Measurements from ENCODE around the gene UCP2. TPM values are rescaled to one million over a fixed set of nuclear protein-coding genes. Genes with fewer than 3 reads are reported as not detected.

Gene UCP2
- total and polyA plus RNA-seq, 2 donors (not counting 3 experiments of a cell fraction or from before 2014, with no cell fraction given) = 16.5 to 24.0 TPM

- DNase-seq (ENCODE audit: low read depth, low spot score) (no peak), FAIRE-seq (no peak)
- Histone ChIP-seq H3K9me1 (replicated peaks; ENCODE audit: control insufficient read depth, extremely low read depth, insufficient read depth, low read length) (no peaks in the 10 kb centered on the region), H3K79me2 (ENCODE audit: control insufficient read depth, insufficient read depth, low read length) (no peaks in the 10 kb centered on the region), H4K20me1 (replicated peaks; ENCODE audit: control insufficient read depth, extremely low read depth, insufficient read depth, low read length) (no peaks in the 10 kb centered on the region), H3K27me3 (ENCODE audit: control insufficient read depth in 2 of 2, insufficient read depth in 2 of 2, low read length in 2 of 2) (no peaks in the 10 kb centered on the region), H3K9ac (replicated peaks; ENCODE audit: extremely low read depth, insufficient read depth, low read length) (no peak overlapping the region), H3K4me2 (ENCODE audit: insufficient read depth, low read length) (no peak overlapping the region), H3K4me1 (ENCODE audit: control insufficient read depth, extremely low read depth, insufficient read depth, low read length) (no peaks in the 10 kb centered on the region), H3K4me3 (replicated peaks in 1 of 3; ENCODE audit: insufficient read depth in 1 of 3, low read depth in 1 of 3, low read length in 3 of 3) (no peak overlapping the region), H3K27ac (ENCODE audit: insufficient read depth, low read depth, low read length) (no peak overlapping the region), H2AFZ (ENCODE audit: low read depth, low read length) (no peak overlapping the region), H3K9me3 (replicated peaks; ENCODE audit: control insufficient read depth, insufficient read depth, low read length) (no peaks in the 10 kb centered on the region), H3K36me3 (ENCODE audit: control insufficient read depth in 2 of 2, extremely low read depth in 1 of 2, insufficient read depth in 2 of 2, low read length in 2 of 2) (peaks cover 0 to under 1% of the 10 kb centered on the region in 2 experiments)
- intact Hi-C loops (cut with micrococcal nuclease) (no loop called here), dilution Hi-C loops (cut with MboI; ENCODE audit: extremely low pct_ligation_motif_present, low sequenced_read_pairs) (no loop called here)
- BruUV-seq (replicated peaks) = no TSS peak
- ChIA-PET POLR2A (no interaction called here), CTCF (interaction anchor here (0.6 kb wide), 1 partner anchor 618 kb away, joined by 3 read pairs; no protein-coding TSS in a partner anchor)
- TF ChIP-seq CTCF (IDR thresholded peaks at IDR 0.05; ENCODE audit: extremely low read depth in 1 of 2, insufficient read depth in 1 of 2, low read depth in 1 of 2, low read length in 2 of 2) (no peak), POLR2A (IDR thresholded peaks at IDR 0.05; ENCODE audit: low read depth, low read length) (no peak), FOS (IDR thresholded peaks at IDR 0.05; ENCODE audit: borderline replicate concordance, insufficient read depth, low read length) (no peak), MYC (IDR thresholded peaks at IDR 0.05; ENCODE audit: low read depth, low read length) (no peak), GATA2 (IDR thresholded peaks at IDR 0.05; ENCODE audit: insufficient read depth, insufficient read length, low read depth, low read length) (no peak), POLR2AphosphoS5 (IDR thresholded peaks at IDR 0.05; ENCODE audit: insufficient read depth, low read depth, low read length) (no peak), JUN (IDR thresholded peaks at IDR 0.05; ENCODE audit: borderline replicate concordance, insufficient read depth, insufficient read length, low read depth) (no peak), EZH2 (IDR thresholded peaks at IDR 0.05; ENCODE audit: borderline replicate concordance, low read depth, low read length, severe bottlenecking) (no peak), MAX (IDR thresholded peaks at IDR 0.05; ENCODE audit: insufficient read depth, insufficient read length) (no peak)
Measured at GRCh38 chr11:74007691-74008372, 25.2 kb upstream of the UCP2 start.
